Vagina (tissue), 2 donors: ENCODE measurements around the gene ZNF580. TPM values are rescaled to one million over a fixed set of nuclear protein-coding genes. Genes with fewer than 3 reads are reported as not detected.

ENCODE experiments used
- DNase-seq, 2 donors: peaks; one replicate each; pipeline ENCODE4 v3.0.0-alpha.2; 2017; ENCODE audit errors: extremely low spot score in 2 of 2
- H3K27ac ChIP-seq: fragments of 200-600 bp; sonication (generic); one replicate; pipeline ENCODE4 v1.5.1; 2019
- H3K27me3 ChIP-seq: fragments of 200-600 bp; sonication (generic); one replicate; pipeline ENCODE4 v1.5.1; 2019
- H3K36me3 ChIP-seq, 2 donors: fragments of 200-600 bp; sonication (generic); one replicate each; pipeline ENCODE4 v1.5.1; 2017 to 2019
- H3K4me1 ChIP-seq: fragments of 200-600 bp; sonication (generic); one replicate; pipeline ENCODE4 v1.5.1; 2019
- H3K4me3 ChIP-seq, 2 donors: fragments of 200-600 bp; sonication (generic); 1 replicate in 1 of 2; 2 replicates in 1 of 2; pipeline ENCODE4 v1.5.1; 2016 to 2019
- H3K9me3 ChIP-seq: fragments of 200-600 bp; sonication (generic); one replicate; pipeline ENCODE4 v1.5.1; 2019
- CTCF ChIP-seq, 3 experiments: fragments of 450-650 bp in 2 of 3; fragments of 200-600 bp in 1 of 3; sonication (generic) in 1 of 3; IDR thresholded peaks; one replicate each; pipeline ENCODE4 v1.5.1; 2017 to 2019; ENCODE audit warnings: antibody characterized with exemption in 3 of 3, mild to moderate bottlenecking in 2 of 3, moderate library complexity in 2 of 3
- POLR2A ChIP-seq, 2 donors: fragments of 450-650 bp; IDR thresholded peaks; one replicate each; pipeline ENCODE4 v1.6.1; 2017; ENCODE audit warnings: antibody characterized with exemption in 2 of 2, mild to moderate bottlenecking in 2 of 2, moderate library complexity in 2 of 2
- POLR2AphosphoS5 ChIP-seq, 2 donors: sonication (generic); formaldehyde crosslinking; IDR thresholded peaks; one replicate each; pipeline ENCODE4 v1.9.0; 2017; ENCODE audit warnings: antibody characterized with exemption in 2 of 2, mild to moderate bottlenecking in 2 of 2, low read depth in 1 of 2; ENCODE audit not compliant: insufficient read depth in 1 of 2
- intact Hi-C: fragments of 100-400 bp; cut with DNase I; formaldehyde crosslinking; loops from one replicate; pipeline ENCODE4 v1.15.1; 2023
- total RNA-seq: library from RNA; depleted of rRNA; stranded (reverse); fragments of >200 nt; gene quantifications from one replicate; pipeline ENCODE4 v1.2.3, GENCODE V29; 2016

The ZNF580 gene
- total RNA-seq, 1 donor from 2014 or later = 30.9 TPM

DNA sequence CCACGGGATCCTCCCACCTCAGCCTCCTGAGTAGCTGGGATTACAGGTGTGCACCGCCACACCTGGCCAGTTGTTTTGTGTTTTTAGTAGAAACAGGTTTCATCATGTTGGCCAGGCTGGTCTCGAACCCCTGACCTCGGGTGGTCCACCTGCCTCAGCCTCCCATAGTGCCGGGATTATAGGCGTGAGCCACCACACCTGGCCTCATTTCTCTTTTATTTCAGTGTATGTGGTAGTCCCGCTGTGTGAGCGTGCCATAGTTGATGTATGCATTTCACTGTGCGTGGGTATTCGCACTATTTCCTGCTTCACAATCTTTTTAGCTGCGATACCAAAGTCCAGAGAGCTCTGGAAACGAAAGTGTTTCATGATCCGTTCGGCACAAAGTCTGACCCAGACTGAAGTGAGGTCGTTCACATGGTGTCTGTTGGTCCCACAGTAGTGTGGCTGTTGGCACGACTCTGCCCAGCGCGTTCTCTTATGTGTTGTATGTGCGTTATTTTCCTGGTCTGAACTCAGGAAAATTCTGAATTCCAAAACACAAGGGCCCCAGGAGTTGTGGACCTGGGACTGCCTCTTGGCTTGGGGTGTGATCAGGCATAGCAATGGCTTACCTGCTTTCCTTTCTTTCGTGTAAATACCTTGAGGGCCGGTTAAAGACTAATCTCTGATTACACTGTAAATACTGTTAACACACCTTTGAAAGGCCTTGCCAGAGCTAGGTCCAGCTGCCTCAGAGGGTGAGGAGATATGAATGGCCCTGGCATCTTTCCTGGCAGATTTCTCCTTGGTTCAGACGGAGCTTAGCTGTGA lies 42.9 kb downstream of the ZNF580 start:
- intact Hi-C loops = no loop called here
- no peak overlapping the region for H3K27ac ChIP-seq
- H3K4me1 ChIP-seq = peaks cover 21% of the 10 kb centered on the region
- DNase-seq = no peak
- no peak for TF ChIP-seq POLR2AphosphoS5 (IDR thresholded peaks at IDR 0.05; ENCODE audit: insufficient read depth in 1 of 2, low read depth in 1 of 2)
- TF ChIP-seq CTCF (IDR thresholded peaks at IDR 0.05) = no peak
- TF ChIP-seq POLR2A (IDR thresholded peaks at IDR 0.05) = no peak
- no peaks in the 10 kb centered on the region for H3K27me3 ChIP-seq
- H3K4me3 ChIP-seq = no peak overlapping the region
- H3K9me3 ChIP-seq = no peaks in the 10 kb centered on the region
- peaks cover 2 to 68% of the 10 kb centered on the region in 2 donors for H3K36me3 ChIP-seq

GRCh38 chr19:55684946-55685681 lies 44.3 kb downstream of the ZNF580 start:
- Histone ChIP-seq H3K4me3 (no peak overlapping the region), H3K4me1 (peaks cover 6% of the 10 kb centered on the region), H3K27ac (no peak overlapping the region), H3K36me3 (peaks cover 2 to 68% of the 10 kb centered on the region in 2 donors), H3K9me3 (no peaks in the 10 kb centered on the region), H3K27me3 (no peaks in the 10 kb centered on the region)
- intact Hi-C loops = no loop called here
- DNase-seq = no peak
- TF ChIP-seq CTCF (IDR thresholded peaks at IDR 0.05) (no peak), POLR2A (IDR thresholded peaks at IDR 0.05) (no peak), POLR2AphosphoS5 (IDR thresholded peaks at IDR 0.05; ENCODE audit: insufficient read depth in 1 of 2, low read depth in 1 of 2) (no peak)

DNA sequence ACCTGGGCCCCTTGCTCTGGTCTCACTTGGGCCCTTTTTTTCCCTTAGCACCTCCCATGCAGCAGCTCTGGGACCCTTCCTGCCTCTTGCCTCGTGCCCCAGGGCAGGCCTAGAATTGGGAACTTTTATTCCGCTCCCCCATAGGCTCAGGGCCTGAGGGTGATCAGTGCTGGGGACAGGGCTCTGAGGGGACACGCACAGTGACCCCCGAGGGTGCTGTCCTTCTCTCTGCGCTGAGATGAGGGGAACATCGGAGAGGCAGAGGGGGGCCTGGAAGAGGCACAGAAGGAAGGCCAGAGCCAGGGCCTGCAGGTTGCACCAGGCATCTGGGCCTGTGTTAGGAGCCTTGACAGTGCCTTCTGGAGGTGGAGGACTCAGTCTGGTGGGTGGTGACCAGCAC lies 45.0 kb downstream of the ZNF580 start:
- Histone ChIP-seq H3K36me3 (peaks cover 2 to 69% of the 10 kb centered on the region in 2 donors), H3K9me3 (no peaks in the 10 kb centered on the region), H3K4me3 (no peak overlapping the region), H3K27ac (no peak overlapping the region), H3K4me1 (no peaks in the 10 kb centered on the region), H3K27me3 (no peaks in the 10 kb centered on the region)
- intact Hi-C loops = no loop called here
- TF ChIP-seq CTCF (IDR thresholded peaks at IDR 0.05) (no peak), POLR2AphosphoS5 (IDR thresholded peaks at IDR 0.05; ENCODE audit: insufficient read depth in 1 of 2, low read depth in 1 of 2) (no peak), POLR2A (IDR thresholded peaks at IDR 0.05) (no peak)
- DNase-seq = no peak

DNA sequence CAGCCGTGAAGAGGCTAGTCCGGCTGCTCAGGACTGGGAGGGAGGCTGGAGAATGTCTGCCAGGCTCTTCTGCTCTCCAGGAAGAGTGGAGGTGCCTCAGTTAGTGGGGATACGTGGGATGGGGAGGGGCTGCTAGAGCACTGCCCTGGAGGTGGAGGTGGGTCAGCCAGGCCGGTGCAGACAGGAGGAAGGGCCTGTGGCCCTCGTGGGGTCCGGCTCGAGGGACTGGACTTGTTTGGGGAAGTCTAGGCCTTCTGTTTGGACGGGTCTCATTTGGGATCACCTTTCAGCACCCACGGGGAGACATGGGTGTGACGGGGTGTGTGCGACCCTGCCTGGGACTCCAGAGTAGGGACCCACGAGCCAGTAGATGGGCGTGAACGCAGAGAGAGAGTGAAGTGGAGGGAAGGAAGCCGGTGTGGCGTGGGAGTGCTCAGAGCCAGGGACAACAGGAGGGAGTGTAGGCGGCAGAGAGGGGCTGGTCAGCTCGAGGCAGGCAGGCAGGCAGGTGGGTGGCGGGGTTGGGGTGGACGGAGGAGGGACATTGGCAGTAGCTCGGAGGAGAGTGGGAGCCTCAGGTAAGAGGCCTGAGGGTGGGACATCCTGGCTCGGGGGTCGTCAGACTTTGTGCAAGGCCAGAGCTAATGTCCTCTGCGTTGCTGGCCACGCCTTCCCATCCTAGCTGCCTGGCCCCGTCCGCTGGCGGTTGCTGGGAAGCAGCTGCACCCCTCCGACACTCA lies 45.7 kb downstream of the ZNF580 start:
- Histone ChIP-seq H3K9me3 (no peaks in the 10 kb centered on the region), H3K4me3 (no peak overlapping the region), H3K4me1 (no peaks in the 10 kb centered on the region), H3K36me3 (peaks cover 2 to 69% of the 10 kb centered on the region in 2 donors), H3K27me3 (no peaks in the 10 kb centered on the region), H3K27ac (no peak overlapping the region)
- no peak for DNase-seq
- TF ChIP-seq POLR2AphosphoS5 (IDR thresholded peaks at IDR 0.05; ENCODE audit: insufficient read depth in 1 of 2, low read depth in 1 of 2) (no peak), CTCF (IDR thresholded peaks at IDR 0.05) (no peak), POLR2A (IDR thresholded peaks at IDR 0.05) (no peak)
- intact Hi-C loops = no loop called here
